SIG-M5 treated with dmso at 0.1 percent for 504 hours (cell line): ENCODE data around the gene PP2D1.
"Not testable (repeated sequence)": the region's sequence is repeated elsewhere in the genome, so short reads cannot be mapped to it uniquely, and the experiment has no call there.

ENCODE experiments used
- DNase-seq: peaks from one replicate; lab custom pipeline; 2025; ENCODE audit not compliant: unreplicated experiment; lab: John Stamatoyannopoulos, UW

PP2D1 gene

GRCh38 chr3:19972054-19972453, 40.0 kb downstream of the PP2D1 start:
- DNase-seq: no peak

- no peak for DNase-seq
Observed at GRCh38 chr3:19970327-19970726, 41.7 kb downstream of the PP2D1 start.

GRCh38 chr3:19967812-19968211, 44.3 kb downstream of the PP2D1 start:
- DNase-seq: no peak

- DNase-seq: no peak
Observed at GRCh38 chr3:19967208-19967607, 44.9 kb downstream of the PP2D1 start.

- DNase-seq: no peak
Observed at GRCh38 chr3:19961960-19962359, 50.1 kb downstream of the PP2D1 start.

- DNase-seq: no peak
Observed at GRCh38 chr3:19960696-19961095, 51.4 kb downstream of the PP2D1 start.

- DNase-seq: no peak
Observed at GRCh38 chr3:19959505-19959904, 52.6 kb downstream of the PP2D1 start.

- DNase-seq: not testable (repeated sequence)
Observed at GRCh38 chr3:19957354-19957753, 54.7 kb downstream of the PP2D1 start.

- no peak for DNase-seq
Observed at GRCh38 chr3:19954676-19955075, 57.4 kb downstream of the PP2D1 start.

- DNase-seq: no peak
Observed at GRCh38 chr3:19950316-19950715, 61.7 kb downstream of the PP2D1 start.

- DNase-seq: no peak
Observed at GRCh38 chr3:19948226-19948591, 63.9 kb downstream of the PP2D1 start.

- peak; percentile 59 for DNase-seq
Observed at GRCh38 chr3:19947549-19948225, 64.4 kb downstream of the PP2D1 start.

GRCh38 chr3:19946832-19947548, 65.1 kb downstream of the PP2D1 start, which contains the start of gene RAB5A:
RAB5A (plus strand) TSS chr3:19947097; CDS start chr3:19950899, 3,802 bp downstream.
- peak; percentile 99 for DNase-seq

- DNase-seq: peak; percentile 58
Observed at GRCh38 chr3:19945969-19946831, 65.9 kb downstream of the PP2D1 start.

GRCh38 chr3:19945534-19945933, 66.5 kb downstream of the PP2D1 start:
- DNase-seq: no peak

GRCh38 chr3:19940643-19941042, 71.4 kb downstream of the PP2D1 start:
- DNase-seq: peak; percentile 21

GRCh38 chr3:19938295-19938627, 73.8 kb downstream of the PP2D1 start:
- DNase-seq: no peak

- no peak for DNase-seq
Observed at GRCh38 chr3:19937459-19938294, 74.4 kb downstream of the PP2D1 start.
